Activated CD4-positive, CD25-positive, alpha-beta regulatory T cell treated with anti-CD3 and anti-CD28 coated beads, Interleukin-2, amount 50 U/mL, for 16 hours (primary cell): ENCODE results near the gene ATP5F1A.
"Not testable (repeated sequence)": the region's sequence is repeated elsewhere in the genome, so short reads cannot be mapped to it uniquely, and the experiment has no call there.

Experiments
- DNase-seq: peaks from one replicate; pipeline ENCODE4 v3.0.0-alpha.2; 2020; ENCODE audit warnings: low read depth, low spot score

The ATP5F1A gene

DNA sequence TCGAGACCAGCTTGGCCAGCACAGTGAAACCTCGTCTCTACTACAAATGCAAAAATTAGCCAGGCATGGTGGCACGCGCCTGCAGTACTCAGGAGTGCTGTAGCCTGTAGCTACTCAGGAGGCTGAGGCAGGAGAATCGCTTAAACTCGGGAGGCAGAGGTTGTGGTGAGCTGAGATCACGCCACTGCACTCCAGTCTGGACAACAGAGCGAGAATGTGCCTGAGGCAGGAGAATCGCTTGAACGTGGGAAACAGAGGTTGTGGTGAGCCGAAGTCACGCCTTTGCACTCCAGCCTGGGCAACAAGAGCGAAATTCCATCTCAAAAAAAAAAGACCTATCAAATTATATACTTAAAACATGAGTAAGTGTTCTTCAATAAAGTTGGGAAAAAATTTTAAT, 50.7 kb downstream of the ATP5F1A start:
- not testable (repeated sequence) for DNase-seq

DNA sequence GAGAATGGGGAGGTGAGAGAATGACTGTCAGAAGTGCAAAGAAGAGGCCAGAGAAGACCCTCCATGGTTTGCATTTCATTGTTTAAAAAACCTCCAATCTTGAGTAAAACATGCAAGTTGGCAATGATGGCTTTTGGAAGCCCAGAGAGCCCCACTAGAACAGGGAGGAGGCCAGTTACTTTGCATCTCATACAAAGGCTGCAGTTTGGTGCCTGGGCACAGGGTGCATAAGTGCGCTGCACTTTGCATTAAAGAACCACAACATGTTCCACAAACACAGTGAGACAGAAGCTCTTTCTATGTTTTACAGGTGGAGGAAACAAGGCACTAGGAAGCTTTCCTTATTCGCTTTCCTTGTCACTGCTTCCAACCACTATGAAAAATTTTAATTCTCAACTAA, 51.4 kb downstream of the ATP5F1A start:
- DNase-seq: no peak

DNA sequence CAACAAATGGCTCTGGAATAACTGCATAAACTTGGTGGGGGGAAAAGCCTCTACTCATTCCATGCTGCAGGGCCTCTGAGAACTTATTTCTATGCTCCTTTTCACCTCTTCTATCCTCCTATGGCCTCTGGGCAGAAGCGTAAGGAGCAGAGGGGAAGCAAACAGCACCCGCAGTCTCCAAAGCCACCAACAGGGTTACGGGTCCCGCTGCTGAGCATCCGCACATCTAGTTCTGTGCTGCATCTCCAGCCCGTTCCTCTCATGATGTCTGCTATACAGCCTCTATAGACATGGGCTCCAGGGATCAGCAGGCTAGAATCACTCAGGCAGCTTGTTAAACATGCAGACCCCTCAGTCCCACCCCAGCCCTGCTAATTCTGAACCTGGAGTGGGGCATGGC, 52.0 kb downstream of the ATP5F1A start:
- DNase-seq: no peak

DNA sequence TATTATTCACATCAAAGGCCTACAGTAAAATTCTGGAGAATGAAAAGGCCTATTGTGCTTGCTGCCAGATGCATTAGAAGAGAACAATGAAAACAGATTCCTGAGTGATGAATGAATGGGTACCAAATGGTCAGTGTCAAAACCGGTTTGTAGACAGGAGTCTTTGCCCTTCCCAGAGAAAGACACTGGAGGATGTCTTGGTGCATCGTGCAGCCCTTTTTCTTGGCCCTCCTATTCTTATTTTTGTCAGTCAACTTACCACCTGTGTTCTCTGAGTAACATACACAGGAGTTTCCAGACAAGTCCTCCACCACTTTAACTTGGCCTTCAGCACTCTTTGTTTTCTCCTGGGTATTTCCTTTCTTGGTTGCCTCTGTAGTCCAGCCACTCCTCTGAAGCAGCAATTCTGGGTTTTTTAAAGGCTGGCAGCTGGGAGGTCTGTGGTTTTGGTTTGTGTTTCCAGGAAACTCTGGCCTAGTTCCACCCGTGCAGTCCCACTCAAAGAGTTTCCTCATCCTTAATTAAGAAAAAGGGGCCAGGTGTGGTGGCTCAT, 55.4 kb downstream of the ATP5F1A start:
- DNase-seq: no peak

DNA sequence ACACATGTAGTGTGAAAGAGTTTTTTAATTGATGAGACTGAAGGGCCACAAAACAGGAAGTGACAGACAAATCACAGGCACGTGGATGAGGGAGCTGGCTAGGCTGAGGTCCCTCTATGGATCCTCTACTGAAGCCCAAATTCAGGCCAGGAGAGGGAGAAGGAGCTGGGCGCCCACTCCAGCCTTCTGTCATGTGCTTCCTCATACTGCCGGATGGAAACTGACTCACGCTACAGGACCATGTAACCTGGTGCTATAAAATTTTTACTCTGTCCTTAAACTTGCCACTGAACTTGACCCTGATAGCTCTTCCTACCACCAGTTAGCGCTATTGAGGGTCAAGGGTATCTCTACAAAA, 57.4 kb downstream of the ATP5F1A start:
- DNase-seq: no peak

DNA sequence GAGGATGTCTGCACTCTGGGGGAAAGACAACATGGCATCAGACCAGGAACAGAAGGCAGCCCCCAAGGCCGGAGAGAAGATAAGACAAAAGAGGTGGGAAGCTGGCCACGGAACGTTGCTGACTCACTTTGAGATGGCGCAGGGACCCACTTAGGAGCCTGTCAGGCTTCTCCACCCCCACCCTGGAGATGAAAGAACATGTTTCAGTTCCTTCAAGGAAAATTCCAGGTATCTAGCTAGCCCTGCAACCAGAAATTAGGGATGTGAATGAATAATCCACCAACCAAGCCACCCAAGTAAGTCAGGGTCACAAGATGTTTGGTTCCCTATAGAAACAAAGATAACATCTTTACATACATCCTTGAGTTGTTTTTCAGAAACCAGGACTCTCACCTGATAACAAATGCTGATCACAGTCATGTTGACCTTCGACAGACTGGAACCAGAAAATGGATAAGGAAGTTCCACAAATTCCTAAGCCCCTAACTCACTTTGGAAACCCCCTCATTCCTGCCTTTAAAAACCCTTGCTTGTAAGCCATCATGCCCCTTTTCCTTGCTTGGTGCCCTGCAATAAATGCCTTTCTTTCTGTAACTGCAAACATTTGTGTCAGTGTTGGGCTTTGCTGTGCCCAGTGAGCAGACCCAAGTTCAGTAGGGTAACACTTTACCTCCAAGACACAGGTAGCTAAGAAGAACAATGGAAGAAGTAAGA, 57.9 kb downstream of the ATP5F1A start:
- no peak for DNase-seq

DNA sequence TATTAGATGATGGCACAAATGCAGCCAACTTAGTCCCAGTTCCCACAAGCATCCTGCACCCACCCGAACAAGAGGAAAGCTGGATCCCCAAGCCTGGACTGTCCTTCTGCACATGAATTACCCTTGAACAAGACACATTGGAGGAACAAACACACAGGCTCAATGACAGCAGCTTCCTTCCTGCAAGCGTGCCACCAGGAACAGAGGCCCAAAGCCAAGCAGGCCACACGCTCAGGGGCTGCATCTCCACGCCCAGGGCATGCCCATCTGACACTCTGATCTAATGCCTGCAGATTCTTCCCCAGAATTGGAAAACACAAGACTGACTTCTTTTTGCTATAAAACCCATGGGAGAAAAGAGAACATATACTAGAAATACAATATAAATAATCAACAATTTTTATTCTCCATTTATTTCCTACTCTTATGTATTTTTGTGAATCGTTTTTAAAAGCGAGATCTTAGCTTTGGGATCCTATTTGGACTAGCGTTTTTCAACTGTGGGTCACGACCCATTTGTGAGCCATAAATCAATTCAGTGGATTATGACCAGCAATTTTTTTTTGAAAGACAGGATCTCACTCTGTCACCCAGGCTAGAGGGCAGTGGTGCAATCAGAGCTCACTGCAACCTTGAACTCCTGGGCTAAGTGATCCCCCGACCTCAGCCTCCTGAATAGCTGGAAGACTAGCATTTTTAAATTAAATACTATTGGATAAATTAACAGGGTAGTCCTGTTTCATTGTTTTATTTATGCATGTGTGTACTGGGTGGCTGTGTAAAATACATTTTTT, 60.4 kb downstream of the ATP5F1A start:
- DNase-seq: no peak

DNA sequence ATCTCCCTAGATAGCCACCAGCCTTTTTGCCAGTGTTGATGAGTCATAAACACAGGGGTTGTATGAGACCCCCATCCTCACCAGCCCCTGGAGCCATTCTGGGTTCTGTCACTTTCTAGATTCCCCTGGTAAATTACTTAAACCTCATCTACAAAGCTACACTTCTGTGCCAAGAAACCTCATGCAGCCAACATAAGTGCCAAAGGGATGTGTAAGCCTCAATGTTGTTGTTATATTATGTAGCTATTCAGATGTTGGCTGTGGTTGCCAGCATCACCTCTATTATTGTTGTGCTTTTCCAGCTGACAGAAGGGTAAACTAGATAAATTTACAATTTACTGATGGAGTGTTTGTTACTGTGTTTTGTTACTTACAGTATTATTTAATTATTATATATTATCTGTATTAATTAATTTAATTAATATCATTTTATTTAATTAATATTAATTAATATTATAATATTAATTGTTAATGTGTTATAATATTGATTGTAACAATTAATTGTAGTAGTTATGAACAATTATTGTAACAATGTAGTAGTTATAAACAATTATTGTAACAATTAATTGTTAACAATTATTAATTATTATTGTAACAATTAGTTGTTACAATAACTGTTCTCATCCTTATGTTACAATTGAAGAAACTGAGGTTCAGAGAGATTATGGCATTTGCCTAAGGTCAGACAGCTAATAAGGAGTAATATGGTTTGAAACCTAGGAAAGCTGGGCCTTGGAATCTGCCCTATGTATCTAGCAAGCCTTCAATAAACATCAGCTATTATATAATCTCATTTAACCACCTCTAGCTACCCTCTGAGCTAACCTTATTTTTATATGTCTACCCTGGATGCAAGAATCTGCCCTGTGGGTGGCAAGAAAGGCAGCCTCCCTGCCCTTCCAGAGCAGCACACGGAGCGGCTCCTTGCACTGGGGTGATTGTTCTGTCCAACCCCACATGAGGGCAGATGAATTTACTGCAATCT, 62.1 kb downstream of the ATP5F1A start:
- no peak for DNase-seq

DNA sequence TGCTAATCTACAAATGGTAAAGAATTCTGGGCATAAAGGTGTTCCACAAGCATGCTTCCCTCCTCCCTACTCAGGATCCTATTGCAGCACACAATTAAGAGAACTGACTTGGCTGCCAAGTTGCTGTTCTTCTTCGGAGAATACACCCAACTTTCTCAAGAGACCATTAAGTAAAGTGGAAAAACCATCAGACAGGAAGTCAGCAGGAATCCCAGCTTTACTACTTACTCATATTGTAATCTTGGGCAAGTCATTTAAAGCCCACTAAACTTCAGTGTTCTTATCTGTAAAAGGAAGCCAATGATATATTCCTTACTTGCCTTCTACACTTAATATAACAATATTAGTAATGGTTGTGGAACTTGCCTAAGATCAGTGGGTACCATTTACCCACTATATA, 63.9 kb downstream of the ATP5F1A start:
- DNase-seq: no peak

DNA sequence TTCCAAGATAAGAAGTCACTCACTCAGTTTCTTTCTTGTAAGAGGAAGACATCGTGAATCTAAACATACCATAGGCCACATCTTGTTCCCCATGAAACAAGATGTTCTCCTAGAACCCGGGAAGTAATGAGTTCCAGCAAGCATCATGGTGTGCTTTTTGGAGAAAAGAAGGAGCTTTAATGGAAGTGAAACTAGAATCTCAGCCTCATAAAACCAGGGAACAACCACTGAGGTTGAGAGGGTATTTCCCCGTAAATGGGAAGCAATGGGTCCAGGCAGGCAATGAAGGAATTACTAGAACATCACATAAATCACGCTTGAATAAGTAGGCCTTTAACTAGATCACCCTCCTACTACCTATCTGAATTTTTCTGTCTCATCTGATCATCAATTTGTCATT, 66.4 kb downstream of the ATP5F1A start:
- DNase-seq: no peak
